K562 (cell line): ENCODE measurements around the gene CPNE6. TPM values are rescaled to one million over a fixed set of nuclear protein-coding genes. Genes with fewer than 3 reads are reported as not detected.

ENCODE experiments used
- COPS2 ChIP-seq: fragments of 450-650 bp; conservative IDR thresholded peaks from 2 replicates; pipeline ENCODE4 v1.6.1; 2016; ENCODE audit warnings: mild to moderate bottlenecking, moderate library complexity
- DLX4 ChIP-seq: fragments of 250-450 bp; sonication (Bioruptor Pico); IDR thresholded peaks from 2 replicates; pipeline ENCODE4 v1.6.1; 2021; ENCODE audit warnings: mild to moderate bottlenecking
- ESRRB ChIP-seq: fragments of 250-450 bp; sonication (Bioruptor Pico); IDR thresholded peaks from 2 replicates; pipeline ENCODE4 v1.5.0; 2020; ENCODE audit warnings: mild to moderate bottlenecking, moderate library complexity, borderline replicate concordance
- HDGF ChIP-seq: fragments of 450-650 bp; IDR thresholded peaks from 2 replicates; pipeline ENCODE4 v1.6.1; 2016
- HOMEZ ChIP-seq: fragments of 250-450 bp; sonication (Bioruptor Pico); IDR thresholded peaks from 2 replicates; pipeline ENCODE4 v1.4.0; 2020; ENCODE audit warnings: mild to moderate bottlenecking, moderate library complexity
- MLLT1 ChIP-seq, 2 experiments: fragments of 450-650 bp; IDR thresholded peaks; 2 replicates each; pipeline ENCODE4 v1.6.1; 2016
- NFRKB ChIP-seq: fragments of 450-650 bp; IDR thresholded peaks from 2 replicates; pipeline ENCODE4 v1.6.1; 2016; ENCODE audit warnings: low read depth
- POLR3A ChIP-seq: IDR thresholded peaks from 2 replicates; pipeline ENCODE4 v1.6.1; 2011; ENCODE audit warnings: borderline replicate concordance, mild to moderate bottlenecking, moderate library complexity; ENCODE audit not compliant: insufficient read length, insufficient read depth; ENCODE audit errors: extremely low read depth
- SRSF9 ChIP-seq: fragments of 200-400 bp; formaldehyde crosslinking; IDR thresholded peaks from 2 replicates; pipeline ENCODE4 v1.6.1; 2017; ENCODE audit warnings: low read depth, low read length, borderline replicate concordance
- TFAM ChIP-seq: fragments of 250-450 bp; sonication (Bioruptor Pico); conservative IDR thresholded peaks from 2 replicates; pipeline ENCODE4 v1.5.0; 2021; ENCODE audit warnings: mild to moderate bottlenecking, moderate library complexity
- ZNF140 ChIP-seq: fragments of 250-450 bp; sonication (Bioruptor Pico); IDR thresholded peaks from 2 replicates; pipeline ENCODE4 v1.8.0; 2021; ENCODE audit warnings: moderate library complexity, mild to moderate bottlenecking, inconsistent platforms
- polyA plus RNA-seq, 8 experiments: library from polyadenylated mRNA; depleted of rRNA in 4 of 8; stranded (reverse) in 5 of 8; unstranded in 3 of 8; fragments of >200 nt; fragmentation: Nextera tagmentation in 2 of 8; fragmentation: Illumina TruSeq in 1 of 8; extraction: Ambion mirVana in 2 of 8; extraction: Trizol in 1 of 8; gene quantifications; 2 replicates each; pipeline versions ENCODE4 v1.2.1 to v1.2.3, GENCODE V29; 2011 to 2014; ENCODE audit warnings: inconsistent platforms in 1 of 8, missing spikeins in 1 of 8
- total RNA-seq, 7 experiments: library from RNA; depleted of rRNA in 6 of 7; stranded (reverse); fragments of >200 nt in 6 of 7; fragmentation: Illumina TruSeq in 2 of 7; extraction: Trizol in 2 of 7; gene quantifications; 2 replicates each; pipeline versions ENCODE4 v1.2.1 to v1.2.3, GENCODE V29; 2011 to 2021; ENCODE audit warnings: low replicate concordance in 1 of 7

CPNE6 gene
- total and polyA plus RNA-seq, 9 of the 15 experiments (the other 6 are each of a cell fraction or from before 2014, with no cell fraction given) = not detected

GRCh38 chr14:24093207-24093900, 22.0 kb downstream of the CPNE6 start (continued):
- TF ChIP-seq HOMEZ = no peak
- no peak for TF ChIP-seq ESRRB (CRISPR knock-in tag)
- TF ChIP-seq HDGF = 0 out of 2 replicates have a peak, but pooled peaks have one; percentile 20
- TF ChIP-seq POLR3A = no peak
- no peak for TF ChIP-seq TFAM
- no peak for TF ChIP-seq COPS2
- peak; percentile 73 for TF ChIP-seq NFRKB
- 0 out of 4 replicates have a peak, but pooled peaks of 1 of the 2 experiments have one; percentile 20 for TF ChIP-seq MLLT1 (IDR thresholded peaks at IDR 0.05)
- TF ChIP-seq DLX4 (CRISPR knock-in tag) = no peak
- no peak for TF ChIP-seq ZNF140 (CRISPR knock-in tag)
- no peak for TF ChIP-seq SRSF9
